HTR-8/SVneo (cell line): ENCODE results near the gene MACROD2.

ENCODE experiments used
- DNase-seq: peaks from one replicate; pipeline ENCODE4 v3.0.0; 2011; ENCODE audit warnings: low spot score, mixed read lengths; ENCODE audit not compliant: insufficient read length
- FAIRE-seq: peaks from 2 replicates; lab custom pipeline; 2011; peaks lifted over from hg19 to GRCh38; lab: Jason Lieb, UNC

Gene MACROD2

GRCh38 chr20:16030253-16030652 lies 2034.9 kb downstream of the MACROD2 start:
- DNase-seq (no peak), FAIRE-seq (no peak)

- FAIRE-seq (no peak), DNase-seq (no peak)
Measured at GRCh38 chr20:16035576-16035975, 2040.3 kb downstream of the MACROD2 start.

- no peak for DNase-seq
- no peak for FAIRE-seq
Measured at GRCh38 chr20:16036331-16036730, 2041.0 kb downstream of the MACROD2 start.

DNA sequence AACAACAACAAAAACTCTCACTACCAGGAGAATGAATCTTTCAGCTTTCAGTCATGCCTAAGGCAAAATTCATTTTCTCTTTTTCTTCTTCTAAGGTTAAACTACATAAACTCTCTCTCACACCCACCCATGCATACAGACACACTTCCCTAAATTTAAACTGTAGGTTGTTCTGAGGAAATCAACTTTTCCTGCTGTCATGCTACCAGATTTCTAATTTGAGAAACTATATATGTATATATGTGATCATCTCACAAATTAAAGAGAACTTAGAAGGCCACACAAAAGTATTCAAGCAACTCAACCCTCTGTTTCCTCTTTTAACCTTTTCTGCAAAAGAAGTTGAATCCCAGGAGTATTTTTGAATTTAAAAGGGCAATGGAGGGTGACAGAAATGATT lies 2045.4 kb downstream of the MACROD2 start:
- no peak for DNase-seq
- FAIRE-seq: no peak

DNA sequence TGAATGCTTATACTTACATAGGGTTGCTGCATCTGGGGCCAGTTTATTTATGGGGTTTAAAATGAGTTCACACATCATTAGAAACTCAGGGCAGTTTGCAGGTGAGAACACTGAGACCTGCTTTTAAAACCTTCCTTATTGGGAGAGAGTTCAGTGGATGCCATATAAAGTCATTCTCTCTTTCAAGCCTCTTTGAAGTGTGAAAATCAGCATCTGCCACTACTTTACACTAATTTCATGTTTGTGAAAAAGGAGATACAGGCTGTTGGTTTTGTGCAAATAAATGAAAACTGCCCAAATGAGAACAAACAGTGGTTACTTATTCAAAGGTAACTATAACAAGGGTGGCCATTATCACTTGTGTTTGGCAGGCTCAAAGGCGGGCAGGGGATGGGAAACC lies 2047.4 kb downstream of the MACROD2 start:
- no peak for FAIRE-seq
- no peak for DNase-seq

DNA sequence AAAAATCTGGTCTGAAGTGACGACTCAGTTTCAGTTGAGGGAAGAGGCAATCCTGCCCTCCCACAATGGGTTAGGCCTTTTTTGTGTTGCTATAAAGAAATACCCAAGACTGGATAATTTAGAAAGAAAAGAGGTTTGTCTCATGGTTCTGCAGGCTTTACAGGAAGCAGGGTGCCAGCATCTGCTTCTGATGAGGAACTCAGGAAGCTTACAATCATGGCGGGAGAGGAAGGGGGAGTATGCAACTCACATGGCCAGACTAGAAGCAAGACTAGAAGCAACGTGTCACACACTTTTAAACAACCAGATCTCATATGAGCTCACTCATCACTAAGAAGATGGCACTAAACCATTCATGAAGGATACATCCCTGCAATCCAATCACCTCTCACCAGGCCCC lies 2048.6 kb downstream of the MACROD2 start:
- DNase-seq (no peak), FAIRE-seq (no peak)

- FAIRE-seq: no peak
- DNase-seq: no peak
Measured at GRCh38 chr20:16048876-16049275, 2053.6 kb downstream of the MACROD2 start.

- FAIRE-seq (no peak), DNase-seq (no peak)
Measured at GRCh38 chr20:16049529-16050093, 2054.3 kb downstream of the MACROD2 start.

DNA sequence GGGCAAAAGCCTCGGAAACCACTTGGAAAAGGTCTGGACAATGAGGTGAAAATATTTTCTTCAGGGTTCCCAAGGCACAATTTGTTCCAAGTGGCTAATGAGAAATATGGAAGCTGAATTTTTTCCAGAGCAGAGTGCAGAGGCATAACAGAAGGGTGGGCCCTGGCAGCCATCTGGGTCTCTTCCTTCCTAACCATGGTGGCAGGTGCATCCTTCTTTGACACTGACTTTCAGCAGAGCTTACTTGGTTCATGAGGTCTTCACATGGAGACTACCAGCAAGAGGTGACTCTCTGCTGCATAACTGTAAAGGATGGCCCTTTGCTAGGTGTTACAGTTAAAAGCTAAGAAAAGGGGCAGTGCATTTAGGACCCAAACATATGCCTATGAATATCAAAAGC lies 2055.1 kb downstream of the MACROD2 start:
- DNase-seq (no peak), FAIRE-seq (no peak)

DNA sequence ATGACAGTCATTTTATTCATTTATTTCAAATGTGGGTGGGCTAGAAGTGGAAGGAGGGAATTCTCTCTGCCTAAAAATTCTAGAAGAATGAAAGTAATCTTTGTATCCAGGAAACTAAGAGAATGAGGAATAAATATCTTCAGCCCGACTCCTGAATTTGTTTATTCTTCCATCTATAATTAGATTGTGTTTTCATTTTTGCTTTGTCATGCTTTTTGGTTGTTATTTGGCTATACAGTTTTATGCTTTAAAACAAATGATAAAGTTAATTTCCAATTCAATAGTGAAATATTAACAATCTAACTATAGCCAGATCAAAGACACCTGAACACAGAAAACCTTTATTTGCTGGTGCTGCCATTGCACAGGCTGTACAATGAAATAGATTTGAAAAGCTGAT lies 2056.7 kb downstream of the MACROD2 start:
- DNase-seq (no peak), FAIRE-seq (no peak)

- FAIRE-seq: no peak
- DNase-seq: no peak
Measured at GRCh38 chr20:16052456-16052855, 2057.1 kb downstream of the MACROD2 start.

- DNase-seq (no peak), FAIRE-seq (no peak)
Measured at GRCh38 chr20:16054985-16055384, 2059.7 kb downstream of the MACROD2 start.

GRCh38 chr20:16057651-16058050 lies 2062.3 kb downstream of the MACROD2 start:
- DNase-seq (no peak), FAIRE-seq (no peak)

DNA sequence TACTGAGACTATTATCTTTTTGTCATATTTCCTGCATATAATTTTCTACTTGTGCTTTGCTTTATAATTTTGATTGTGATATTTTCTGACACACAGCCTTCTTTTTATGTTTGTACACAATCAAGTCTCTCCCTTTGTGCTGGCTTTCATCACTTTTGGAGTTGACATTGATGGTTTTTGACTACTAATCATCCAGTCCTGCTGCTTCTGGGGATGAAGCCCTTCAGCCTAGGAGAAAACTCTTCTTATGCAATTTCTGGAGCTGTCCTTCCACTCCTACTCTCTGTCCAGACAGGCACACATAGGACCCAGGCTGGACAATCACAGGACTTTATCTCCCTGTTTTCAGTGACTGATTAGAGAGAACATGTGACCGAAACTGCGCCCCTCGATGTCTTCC lies 2063.0 kb downstream of the MACROD2 start:
- no peak for FAIRE-seq
- DNase-seq: no peak

DNA sequence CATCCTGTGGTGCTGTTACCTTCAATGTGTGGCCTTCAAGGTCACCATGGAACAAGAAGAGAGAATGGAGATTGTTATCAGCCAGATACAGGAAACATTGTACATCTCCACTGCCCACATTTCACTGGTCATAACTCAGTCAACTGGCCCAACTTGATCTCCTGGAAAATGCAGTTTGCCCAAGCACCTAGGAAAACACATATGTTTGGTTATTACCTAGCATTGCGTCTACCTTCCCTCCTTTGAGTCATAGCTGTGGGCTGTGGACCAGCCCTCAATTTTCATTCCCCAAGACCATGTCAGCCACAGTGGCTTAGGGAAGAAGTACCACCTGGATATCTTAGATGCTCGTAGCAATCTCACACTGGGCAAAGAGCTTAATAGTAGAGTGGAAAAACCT lies 2064.5 kb downstream of the MACROD2 start:
- DNase-seq (no peak), FAIRE-seq (no peak)

DNA sequence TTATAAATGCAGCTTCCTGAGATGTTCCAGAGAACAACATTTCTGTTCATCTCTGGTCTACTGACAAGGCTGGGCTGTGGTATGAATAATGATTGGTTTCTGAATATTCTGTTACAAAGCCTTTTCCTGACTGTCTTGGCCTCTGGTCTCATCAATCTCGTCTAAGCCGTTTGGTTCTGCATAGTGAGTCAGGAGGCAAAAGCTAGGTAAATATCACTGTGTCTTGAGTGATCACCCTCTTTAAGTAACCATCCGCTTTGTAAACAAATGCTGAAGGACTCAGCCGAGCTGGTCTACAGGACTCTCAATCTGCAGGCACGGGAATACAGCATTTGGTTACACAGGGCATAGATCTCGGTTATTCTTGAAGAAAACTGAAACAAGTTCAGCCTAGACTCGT lies 2066.0 kb downstream of the MACROD2 start:
- FAIRE-seq (no peak), DNase-seq (no peak)

DNA sequence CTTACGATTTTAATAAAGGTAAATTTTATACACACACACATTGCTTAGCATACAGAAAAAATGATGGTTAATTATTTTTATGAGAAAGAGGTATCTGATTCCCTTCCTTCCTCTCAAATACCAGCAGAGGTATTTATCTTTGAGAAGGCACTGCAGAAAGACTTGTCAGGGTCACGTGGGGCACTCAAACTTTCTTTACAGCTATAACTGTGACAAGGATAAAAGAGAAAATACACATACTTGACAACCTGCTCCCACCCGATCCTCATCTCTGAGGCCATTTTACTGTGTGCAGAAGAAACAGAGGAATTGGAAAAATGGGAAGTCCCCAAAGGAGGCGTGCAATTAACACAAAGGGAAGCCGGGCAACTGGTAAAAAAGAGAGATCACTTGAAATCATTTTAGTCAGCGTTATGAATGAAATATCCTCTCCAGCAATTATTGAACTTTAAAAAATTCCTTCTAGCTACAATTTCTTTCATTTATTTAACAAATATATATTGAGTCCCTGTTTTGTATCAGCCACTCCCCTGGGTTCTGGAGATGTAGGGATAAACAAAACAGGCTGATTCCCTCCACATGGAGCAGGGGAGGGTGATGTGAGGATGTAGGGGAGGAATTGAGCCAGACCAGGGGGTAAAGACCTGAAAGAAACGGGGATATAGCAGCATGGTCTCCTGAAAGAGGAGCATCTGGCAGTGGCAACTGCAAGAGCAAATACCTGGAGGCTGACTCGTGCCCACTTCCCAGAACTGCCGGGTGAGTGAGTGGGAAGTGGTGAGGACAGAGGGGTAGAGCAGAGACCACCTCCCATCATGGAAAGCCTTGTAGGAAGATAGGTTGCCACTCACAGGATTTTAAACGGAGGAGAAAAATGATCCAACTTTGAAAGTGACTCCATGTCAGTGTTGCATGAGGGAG lies 2067.6 kb downstream of the MACROD2 start:
- DNase-seq (no peak), FAIRE-seq (no peak)

DNA sequence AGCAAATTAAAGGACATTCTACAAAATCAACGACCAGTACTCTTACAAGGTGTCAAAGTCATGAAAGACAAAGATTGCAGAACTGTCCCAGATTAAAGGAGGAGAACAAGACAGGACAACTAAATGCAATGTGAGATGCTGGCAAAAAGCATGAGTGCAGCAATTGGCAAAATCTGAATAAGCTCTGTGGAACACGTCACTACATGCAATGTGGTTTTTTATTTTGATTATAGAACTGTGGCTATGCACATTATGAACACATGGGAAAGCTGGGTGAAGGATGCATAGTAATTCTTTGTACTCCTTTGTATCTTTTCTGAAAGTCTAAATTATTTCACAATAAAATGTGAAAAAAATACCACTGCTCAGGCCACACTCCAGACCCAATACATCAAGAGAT lies 2068.6 kb downstream of the MACROD2 start:
- FAIRE-seq: no peak
- DNase-seq: no peak

- DNase-seq (no peak), FAIRE-seq (no peak)
Measured at GRCh38 chr20:16064989-16065707, 2069.8 kb downstream of the MACROD2 start.

- FAIRE-seq (no peak), DNase-seq (no peak)
Measured at GRCh38 chr20:16066571-16066970, 2071.3 kb downstream of the MACROD2 start.

GRCh38 chr20:16069389-16070010 lies 2074.2 kb downstream of the MACROD2 start:
- no peak for DNase-seq
- no peak for FAIRE-seq
